ENCODE results near the gene PLEKHA7.

DNA sequence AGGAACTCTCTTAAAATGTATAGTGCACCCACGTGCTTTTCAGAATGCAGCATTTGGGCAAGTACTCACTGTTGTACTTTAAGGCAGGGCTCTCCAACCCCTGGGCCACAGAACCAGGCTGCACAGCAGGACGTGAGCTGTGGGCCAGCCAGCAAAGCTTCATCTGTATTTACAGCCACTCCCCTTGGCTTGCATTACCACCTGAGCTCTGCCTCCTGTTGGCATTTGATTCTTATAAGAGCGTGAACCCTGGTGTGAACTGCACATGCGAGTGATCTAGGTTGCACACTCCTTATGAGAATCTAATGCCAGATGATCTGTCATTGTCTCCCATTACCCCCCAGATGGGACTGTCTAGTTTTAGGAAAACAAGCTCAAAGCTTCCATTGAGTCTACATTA is 272.7 kb downstream of the PLEKHA7 start:
- TF ChIP-seq POLR2A (IDR thresholded peaks at IDR 0.05; ENCODE audit: low read depth, low read length) = no peak
- no peak for TF ChIP-seq POLR2AphosphoS5 (IDR thresholded peaks at IDR 0.05; ENCODE audit: low read depth, low read length)
- no peak for TF ChIP-seq SPI1 (IDR thresholded peaks at IDR 0.05; ENCODE audit: low read depth, low read length)

Data from GM12891 (cell line).